DND-41 (cell line): Measurements from ENCODE around the gene SHLD2.
"Not testable (repeated sequence)": the region's sequence is repeated elsewhere in the genome, so short reads cannot be mapped to it uniquely, and the experiment has no call there.

Experiments
- EZH2 ChIP-seq: IDR thresholded peaks from 3 replicates; pipeline ENCODE4 v1.6.1; 2012; ENCODE audit warnings: borderline replicate concordance, low read depth, mild to moderate bottlenecking, moderate library complexity, low read length, inconsistent platforms; ENCODE audit not compliant: severe bottlenecking
- TF ChIP-seq, protein P1 (sequence below): IDR thresholded peaks from 2 replicates; pipeline ENCODE4 v1.5.1; 2012; ENCODE audit warnings: borderline replicate concordance, low read length, moderate library complexity, mild to moderate bottlenecking; ENCODE audit not compliant: poor library complexity, severe bottlenecking; ENCODE audit errors: extremely low read depth

DNA sequence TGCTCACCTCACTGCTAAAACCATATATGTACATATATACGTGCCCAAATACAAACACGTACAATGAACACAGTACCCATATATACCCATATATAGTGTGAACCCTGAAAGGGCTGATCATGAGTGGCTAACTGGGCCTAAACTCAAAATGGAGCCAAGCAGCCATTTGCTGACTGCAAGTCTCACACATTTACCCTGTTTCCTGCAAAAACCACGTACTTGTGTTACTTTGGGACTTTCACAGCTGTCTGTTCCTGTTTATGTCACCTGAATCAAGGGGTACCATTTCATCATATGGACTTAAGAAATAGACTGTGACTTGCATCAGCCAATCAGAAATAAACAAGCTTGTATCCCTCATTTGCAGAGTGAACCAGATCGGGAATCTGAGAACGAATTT, 124.4 kb downstream of the SHLD2 start:
- TF ChIP-seq, protein P1, sequence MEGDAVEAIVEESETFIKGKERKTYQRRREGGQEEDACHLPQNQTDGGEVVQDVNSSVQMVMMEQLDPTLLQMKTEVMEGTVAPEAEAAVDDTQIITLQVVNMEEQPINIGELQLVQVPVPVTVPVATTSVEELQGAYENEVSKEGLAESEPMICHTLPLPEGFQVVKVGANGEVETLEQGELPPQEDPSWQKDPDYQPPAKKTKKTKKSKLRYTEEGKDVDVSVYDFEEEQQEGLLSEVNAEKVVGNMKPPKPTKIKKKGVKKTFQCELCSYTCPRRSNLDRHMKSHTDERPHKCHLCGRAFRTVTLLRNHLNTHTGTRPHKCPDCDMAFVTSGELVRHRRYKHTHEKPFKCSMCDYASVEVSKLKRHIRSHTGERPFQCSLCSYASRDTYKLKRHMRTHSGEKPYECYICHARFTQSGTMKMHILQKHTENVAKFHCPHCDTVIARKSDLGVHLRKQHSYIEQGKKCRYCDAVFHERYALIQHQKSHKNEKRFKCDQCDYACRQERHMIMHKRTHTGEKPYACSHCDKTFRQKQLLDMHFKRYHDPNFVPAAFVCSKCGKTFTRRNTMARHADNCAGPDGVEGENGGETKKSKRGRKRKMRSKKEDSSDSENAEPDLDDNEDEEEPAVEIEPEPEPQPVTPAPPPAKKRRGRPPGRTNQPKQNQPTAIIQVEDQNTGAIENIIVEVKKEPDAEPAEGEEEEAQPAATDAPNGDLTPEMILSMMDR, result not testable (repeated sequence)
- TF ChIP-seq EZH2, result not testable (repeated sequence)
